IPS-20b (cell line): ENCODE data around the gene RPS5.
"Not testable (repeated sequence)": the region's sequence is repeated elsewhere in the genome, so short reads cannot be mapped to it uniquely, and the experiment has no call there.

ENCODE experiments used
- H3K27ac ChIP-seq: one replicate; pipeline ENCODE4 v1.5.1; 2013; ENCODE audit warnings: low read length
- H3K27me3 ChIP-seq: 2 replicates; pipeline ENCODE4 v1.6.1; 2013; ENCODE audit warnings: mild to moderate bottlenecking, low read length, inconsistent platforms; ENCODE audit not compliant: insufficient read depth
- H3K36me3 ChIP-seq: 2 replicates; pipeline ENCODE4 v1.6.1; 2013; ENCODE audit warnings: low read depth, mild to moderate bottlenecking, inconsistent platforms, low read length, moderate library complexity; ENCODE audit not compliant: insufficient read depth
- H3K4me1 ChIP-seq: 2 replicates; pipeline ENCODE4 v1.6.1; 2013; ENCODE audit warnings: mild to moderate bottlenecking, control low read depth, inconsistent platforms, low read length, moderate library complexity; ENCODE audit not compliant: insufficient read depth
- H3K4me3 ChIP-seq: 2 replicates; pipeline ENCODE4 v1.5.1; 2013; ENCODE audit warnings: mild to moderate bottlenecking, low read length, inconsistent platforms
- H3K9ac ChIP-seq: 2 replicates; pipeline ENCODE4 v1.6.1; 2013; ENCODE audit warnings: low read depth, mild to moderate bottlenecking, inconsistent platforms, low read length, moderate library complexity
- H3K9me3 ChIP-seq: 2 replicates; pipeline ENCODE4 v1.6.1; 2013; ENCODE audit warnings: mild to moderate bottlenecking, low read depth, low read length, inconsistent platforms; ENCODE audit not compliant: insufficient read depth

RPS5 gene

GRCh38 chr19:58439576-58440554, 52.8 kb downstream of the RPS5 start, which contains the start of gene ZNF132:
TSS of gene ZNF132 (minus strand) at chr19:58440153. CDS start at chr19:58439821, 332 bp downstream.
- H3K9ac ChIP-seq = peak within 1 kb of the TSS; percentile 25; the same call in 1 of the 2 replicates
- H3K4me1 ChIP-seq = no peaks in the 10 kb centered on the region
- H3K36me3 ChIP-seq = peaks cover 16% of the 10 kb centered on the region
- H3K4me3 ChIP-seq = peak within 1 kb of the TSS; percentile 75
- peaks cover 42% of the 10 kb centered on the region for H3K9me3 ChIP-seq
- H3K27me3 ChIP-seq = peaks cover 1% of the 10 kb centered on the region; the same call in 1 of the 2 replicates
- H3K27ac ChIP-seq = no peak within 1 kb of the TSS

DNA sequence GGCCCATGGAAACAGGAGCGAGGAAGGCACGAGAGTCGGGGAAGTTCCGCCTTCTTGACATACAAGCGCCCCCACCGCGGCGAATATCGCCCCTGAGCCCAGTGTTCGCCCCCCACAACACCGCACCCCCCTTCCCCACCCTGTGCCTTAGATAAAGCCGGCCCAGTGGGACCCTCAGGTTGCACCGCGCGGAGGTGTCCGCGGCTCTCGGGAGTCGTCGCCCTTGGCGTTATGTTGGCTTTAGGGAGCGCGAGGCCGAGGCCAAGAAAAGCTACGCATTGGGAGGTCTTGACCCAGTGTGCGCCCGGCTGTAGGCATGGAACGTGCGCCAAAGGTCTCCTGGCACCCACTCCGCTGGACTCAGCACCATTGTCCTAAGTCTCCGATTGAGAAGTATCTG, 53.5 kb downstream of the RPS5 start:
- no peak overlapping the region for H3K9ac ChIP-seq
- no peaks in the 10 kb centered on the region for H3K4me1 ChIP-seq
- peaks cover 9% of the 10 kb centered on the region for H3K36me3 ChIP-seq
- H3K27me3 ChIP-seq = peaks cover 4% of the 10 kb centered on the region; the same call in 1 of the 2 replicates
- no peak overlapping the region for H3K27ac ChIP-seq
- H3K4me3 ChIP-seq = peak overlapping the region; percentile 75
- H3K9me3 ChIP-seq = peaks cover 35% of the 10 kb centered on the region

DNA sequence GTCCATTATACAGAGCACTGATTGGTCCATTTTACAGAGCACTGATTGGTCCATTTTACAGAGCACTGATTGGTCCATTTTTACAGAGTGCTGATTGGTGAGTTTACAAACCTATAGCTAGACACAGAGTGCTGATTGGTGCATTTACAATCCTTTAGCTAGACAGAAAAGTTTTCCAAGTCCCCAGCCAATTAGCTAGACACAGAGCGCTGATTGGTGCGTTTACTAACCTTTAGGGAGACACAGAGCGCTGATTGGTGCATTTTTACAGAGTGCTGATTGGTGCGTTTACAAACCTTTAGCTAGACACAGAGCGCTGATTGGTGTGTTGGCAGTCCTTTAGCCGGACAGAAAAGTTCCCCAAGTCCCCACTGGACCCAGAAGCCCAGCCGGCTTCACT, 55.9 kb downstream of the RPS5 start:
- H3K36me3 ChIP-seq, H3K9ac ChIP-seq: not testable (repeated sequence)
- H3K9me3 ChIP-seq = peaks cover 22% of the 10 kb centered on the region

More for the DNA sequence above, 55.9 kb downstream of the RPS5 start:
- H3K4me3 ChIP-seq, H3K27me3 ChIP-seq, H3K4me1 ChIP-seq, H3K27ac ChIP-seq: not testable (repeated sequence)
